Placental pericyte (primary cell): ENCODE data around the gene DDX51. TPM values are rescaled to one million over a fixed set of nuclear protein-coding genes. Genes with fewer than 3 reads are reported as not detected.

Experiments
- small RNA-seq: library from RNA; depleted of rRNA; stranded (forward); fragments of <200 nt; gene quantifications from one replicate; pipeline ENCODE3, GENCODE V24; 2012; ENCODE audit warnings: low replicate concordance
- total RNA-seq: library from RNA; depleted of rRNA; stranded (reverse); fragments of >200 nt; gene quantifications from 2 replicates; pipeline ENCODE4 v1.2.3, GENCODE V29; 2012

DDX51 gene, protein sequence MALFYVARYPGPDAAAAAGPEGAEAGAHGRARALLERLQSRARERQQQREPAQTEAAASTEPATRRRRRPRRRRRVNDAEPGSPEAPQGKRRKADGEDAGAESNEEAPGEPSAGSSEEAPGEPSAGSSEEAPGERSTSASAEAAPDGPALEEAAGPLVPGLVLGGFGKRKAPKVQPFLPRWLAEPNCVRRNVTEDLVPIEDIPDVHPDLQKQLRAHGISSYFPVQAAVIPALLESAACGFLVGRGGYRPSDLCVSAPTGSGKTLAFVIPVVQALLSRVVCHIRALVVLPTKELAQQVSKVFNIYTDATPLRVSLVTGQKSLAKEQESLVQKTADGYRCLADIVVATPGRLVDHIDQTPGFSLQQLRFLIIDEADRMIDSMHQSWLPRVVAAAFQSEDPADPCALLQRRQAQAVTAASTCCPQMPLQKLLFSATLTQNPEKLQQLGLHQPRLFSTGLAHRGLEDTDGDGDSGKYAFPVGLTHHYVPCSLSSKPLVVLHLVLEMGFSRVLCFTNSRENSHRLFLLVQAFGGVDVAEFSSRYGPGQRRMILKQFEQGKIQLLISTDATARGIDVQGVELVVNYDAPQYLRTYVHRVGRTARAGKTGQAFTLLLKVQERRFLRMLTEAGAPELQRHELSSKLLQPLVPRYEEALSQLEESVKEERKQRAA
- 11.6 and 14.2 TPM in 2 replicates for total RNA-seq

DNA sequence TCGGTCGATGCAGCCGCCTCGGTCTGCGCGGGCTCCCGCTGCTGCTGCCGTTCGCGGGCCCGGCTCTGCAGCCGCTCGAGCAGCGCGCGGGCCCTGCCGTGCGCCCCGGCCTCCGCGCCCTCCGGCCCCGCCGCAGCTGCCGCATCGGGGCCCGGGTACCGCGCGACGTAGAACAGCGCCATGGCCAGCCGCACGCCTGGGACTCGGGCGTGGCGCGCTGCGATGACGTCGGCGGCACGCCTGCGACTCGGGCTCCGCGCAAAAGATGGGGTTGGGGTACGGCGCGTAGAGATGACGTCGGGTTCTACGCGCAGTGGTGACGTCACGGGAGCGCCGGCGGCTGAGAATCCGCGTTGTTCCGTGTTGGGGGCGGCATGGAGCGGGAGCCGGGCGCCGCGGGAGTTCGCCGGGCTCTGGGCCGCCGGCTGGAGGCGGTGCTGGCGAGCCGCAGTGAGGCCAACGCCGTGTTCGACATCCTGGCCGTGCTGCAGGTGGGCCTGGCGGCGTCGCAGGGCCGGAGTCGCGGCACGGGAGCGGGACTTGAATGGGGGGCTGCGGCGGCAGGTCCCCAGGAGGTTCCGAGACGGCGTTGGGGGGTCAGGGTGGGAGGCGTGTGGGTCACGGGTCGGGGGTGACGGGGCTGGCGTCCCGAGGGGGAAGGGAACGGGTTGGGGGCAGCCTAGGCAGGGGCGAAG lies at the start of gene DDX51, which contains the start of gene NOC4L:
TSS of gene DDX51 (minus strand) at position 205 of the 695 bp plus-strand sequence. CDS start at position 182, 23 bp downstream.
TSS of gene NOC4L (plus strand) at position 343 of the 695 bp plus-strand sequence. CDS start at position 375, 32 bp downstream.

Small RNA genes lying within 50 kb of the gene (small RNA-seq; reads per million reads assigned to genes)
- not detected for gene AC138466.3

Other genes starting within 250 kb of the DDX51 start
- 12.0 and 23.9 TPM in 2 replicates for gene ULK1, start 249.7 kb downstream of the DDX51 start, total RNA-seq
- 14.7 and 18.0 TPM in 2 replicates for gene PUS1, start 215.0 kb downstream of the DDX51 start, total RNA-seq
- 21.6 and 23.4 TPM in 2 replicates for gene EP400, start 194.4 kb downstream of the DDX51 start, total RNA-seq
- 17.9 and 29.2 TPM in 2 replicates for gene NOC4L, start 138 bp upstream of the DDX51 start, total RNA-seq
- 0.22 and 0.29 TPM in 2 replicates for gene GALNT9, start 185.3 kb upstream of the DDX51 start, total RNA-seq